ENCODE data around the gene SPOP. TPM values are rescaled to one million over a fixed set of nuclear protein-coding genes. Genes with fewer than 3 reads are reported as not detected.

The SPOP gene
- total RNA-seq, 1 donor from 2014 or later, result 48.6 TPM

- H4K20me1 ChIP-seq (ENCODE audit: insufficient read depth, low read length), result no peaks in the 10 kb centered on the region
- no peak overlapping the region for H3K4me2 ChIP-seq (ENCODE audit: low read length)
- no peaks in the 10 kb centered on the region for H3K9me3 ChIP-seq (ENCODE audit: insufficient read depth, low read depth, low read length)
- H3K9ac ChIP-seq (ENCODE audit: low read length), result no peak overlapping the region
- no peak overlapping the region for H3K27ac ChIP-seq (ENCODE audit: low read depth, low read length)
- H3K4me3 ChIP-seq (ENCODE audit: insufficient read depth, low read depth, low read length), result no peak overlapping the region
- no peaks in the 10 kb centered on the region for H3K4me1 Mint-ChIP-seq (ENCODE audit: low read depth, unreplicated experiment)
- no peak overlapping the region for H3K27ac Mint-ChIP-seq (ENCODE audit: unreplicated experiment)
- H3K27me3 ChIP-seq (ENCODE audit: insufficient read depth, low read length), result no peaks in the 10 kb centered on the region
- H3K27me3 Mint-ChIP-seq (ENCODE audit: low read depth, unreplicated experiment), result no peaks in the 10 kb centered on the region
- peaks cover 4% of the 10 kb centered on the region for H3K4me1 ChIP-seq (ENCODE audit: insufficient read depth, low read length)
- TF ChIP-seq EZH2 (IDR thresholded peaks at IDR 0.05; ENCODE audit: insufficient read depth, low read length), result no peak
- no peak for TF ChIP-seq CTCF (IDR thresholded peaks at IDR 0.05; ENCODE audit: insufficient read depth, low read depth, low read length)
- FAIRE-seq, result no peak
- no peak overlapping the region for H3K4me3 Mint-ChIP-seq (ENCODE audit: unreplicated experiment)
- DNase-seq (ENCODE audit: low read depth), result no peak
- no peaks in the 10 kb centered on the region for H3K79me2 ChIP-seq (ENCODE audit: insufficient read depth, low read length)
- no peaks in the 10 kb centered on the region for H3K36me3 ChIP-seq (ENCODE audit: insufficient read depth, low read length)
- no peak overlapping the region for H2AFZ ChIP-seq (ENCODE audit: low read depth, low read length)
- H3K36me3 Mint-ChIP-seq (ENCODE audit: low read depth, unreplicated experiment), result peaks cover 2% of the 10 kb centered on the region
- H3K9me3 Mint-ChIP-seq (ENCODE audit: unreplicated experiment), result no peaks in the 10 kb centered on the region
Measured at GRCh38 chr17:49715717-49716279, 37.9 kb upstream of the SPOP start.

DNA sequence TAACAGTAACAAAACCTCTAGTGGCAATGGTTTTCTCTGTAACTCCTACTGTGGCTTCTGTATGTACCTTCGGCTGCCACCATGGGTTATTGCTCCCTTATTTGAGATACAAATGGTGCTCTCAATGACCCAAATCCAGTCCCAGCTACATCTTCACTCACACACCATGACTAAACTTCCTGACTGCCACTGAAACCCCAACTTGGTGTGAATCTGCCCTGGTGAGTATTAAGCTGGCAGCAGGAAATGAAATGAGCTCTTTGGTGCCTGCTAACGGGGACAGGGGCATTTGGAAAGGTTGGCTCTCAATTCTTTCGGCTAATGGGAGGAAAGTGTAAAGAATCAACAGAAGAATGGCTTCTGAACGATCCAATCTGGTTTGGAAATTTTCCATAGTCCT lies 37.3 kb upstream of the SPOP start:
- Histone ChIP-seq H3K36me3 (ENCODE audit: insufficient read depth, low read length) (no peaks in the 10 kb centered on the region), H3K27ac (ENCODE audit: low read depth, low read length) (no peak overlapping the region), H3K27me3 (ENCODE audit: insufficient read depth, low read length) (no peaks in the 10 kb centered on the region), H3K4me1 (ENCODE audit: insufficient read depth, low read length) (peaks cover 4% of the 10 kb centered on the region), H3K9ac (ENCODE audit: low read length) (no peak overlapping the region), H3K4me2 (ENCODE audit: low read length) (no peak overlapping the region), H4K20me1 (ENCODE audit: insufficient read depth, low read length) (no peaks in the 10 kb centered on the region), H3K79me2 (ENCODE audit: insufficient read depth, low read length) (no peaks in the 10 kb centered on the region), H3K4me3 (ENCODE audit: insufficient read depth, low read depth, low read length) (no peak overlapping the region), H3K9me3 (ENCODE audit: insufficient read depth, low read depth, low read length) (no peaks in the 10 kb centered on the region), H2AFZ (ENCODE audit: low read depth, low read length) (no peak overlapping the region)
- Mint-ChIP-seq H3K9me3 (ENCODE audit: unreplicated experiment) (no peaks in the 10 kb centered on the region), H3K27me3 (ENCODE audit: low read depth, unreplicated experiment) (no peaks in the 10 kb centered on the region), H3K4me3 (ENCODE audit: unreplicated experiment) (no peak overlapping the region), H3K36me3 (ENCODE audit: low read depth, unreplicated experiment) (peaks cover 4% of the 10 kb centered on the region), H3K4me1 (ENCODE audit: low read depth, unreplicated experiment) (no peaks in the 10 kb centered on the region), H3K27ac (ENCODE audit: unreplicated experiment) (no peak overlapping the region)
- no peak for DNase-seq (ENCODE audit: low read depth)
- FAIRE-seq, result no peak
- TF ChIP-seq CTCF (IDR thresholded peaks at IDR 0.05; ENCODE audit: insufficient read depth, low read depth, low read length) (no peak), EZH2 (IDR thresholded peaks at IDR 0.05; ENCODE audit: insufficient read depth, low read length) (no peak)

- peak overlapping the region; percentile 22 for H3K27ac ChIP-seq (ENCODE audit: low read depth, low read length)
- H3K4me1 ChIP-seq (ENCODE audit: insufficient read depth, low read length), result peaks cover 14% of the 10 kb centered on the region
- H2AFZ ChIP-seq (ENCODE audit: low read depth, low read length), result peak overlapping the region; percentile 87
- H3K27ac Mint-ChIP-seq (ENCODE audit: unreplicated experiment), result peak overlapping the region; percentile 18
- H3K36me3 Mint-ChIP-seq (ENCODE audit: low read depth, unreplicated experiment), result peaks cover 11% of the 10 kb centered on the region
- H3K4me3 ChIP-seq (ENCODE audit: insufficient read depth, low read depth, low read length), result peak overlapping the region; percentile 91
- no peak for TF ChIP-seq CTCF (IDR thresholded peaks at IDR 0.05; ENCODE audit: insufficient read depth, low read depth, low read length)
- TF ChIP-seq EZH2 (IDR thresholded peaks at IDR 0.05; ENCODE audit: insufficient read depth, low read length), result no peak
- peaks cover 6% of the 10 kb centered on the region for H4K20me1 ChIP-seq (ENCODE audit: insufficient read depth, low read length)
- peak overlapping the region; percentile 96 for H3K9ac ChIP-seq (ENCODE audit: low read length)
- H3K4me1 Mint-ChIP-seq (ENCODE audit: low read depth, unreplicated experiment), result peaks cover 8% of the 10 kb centered on the region
- peak overlapping the region; percentile 97 for H3K4me2 ChIP-seq (ENCODE audit: low read length)
- no peaks in the 10 kb centered on the region for H3K9me3 ChIP-seq (ENCODE audit: insufficient read depth, low read depth, low read length)
- no peaks in the 10 kb centered on the region for H3K9me3 Mint-ChIP-seq (ENCODE audit: unreplicated experiment)
- DNase-seq (ENCODE audit: low read depth) (no peak), FAIRE-seq (no peak)
- no peaks in the 10 kb centered on the region for H3K27me3 ChIP-seq (ENCODE audit: insufficient read depth, low read length)
- peaks cover 24% of the 10 kb centered on the region for H3K79me2 ChIP-seq (ENCODE audit: insufficient read depth, low read length)
- peak overlapping the region; percentile 97 for H3K4me3 Mint-ChIP-seq (ENCODE audit: unreplicated experiment)
- H3K36me3 ChIP-seq (ENCODE audit: insufficient read depth, low read length), result peaks cover 20% of the 10 kb centered on the region
- no peaks in the 10 kb centered on the region for H3K27me3 Mint-ChIP-seq (ENCODE audit: low read depth, unreplicated experiment)
Measured at GRCh38 chr17:49708515-49709183, 30.8 kb upstream of the SPOP start.
